Iris pigment epithelial cell (primary cell): Measurements from ENCODE around the gene PPL.

Source experiments
- DNase-seq: peaks from one replicate; pipeline ENCODE4 v3.0.0-alpha.2; 2011; ENCODE audit warnings: low read depth

PPL gene

GRCh38 chr16:4888428-4889135, 48.4 kb downstream of the PPL start:
- no peak for DNase-seq

GRCh38 chr16:4886151-4886550, 50.8 kb downstream of the PPL start:
- no peak for DNase-seq

DNA sequence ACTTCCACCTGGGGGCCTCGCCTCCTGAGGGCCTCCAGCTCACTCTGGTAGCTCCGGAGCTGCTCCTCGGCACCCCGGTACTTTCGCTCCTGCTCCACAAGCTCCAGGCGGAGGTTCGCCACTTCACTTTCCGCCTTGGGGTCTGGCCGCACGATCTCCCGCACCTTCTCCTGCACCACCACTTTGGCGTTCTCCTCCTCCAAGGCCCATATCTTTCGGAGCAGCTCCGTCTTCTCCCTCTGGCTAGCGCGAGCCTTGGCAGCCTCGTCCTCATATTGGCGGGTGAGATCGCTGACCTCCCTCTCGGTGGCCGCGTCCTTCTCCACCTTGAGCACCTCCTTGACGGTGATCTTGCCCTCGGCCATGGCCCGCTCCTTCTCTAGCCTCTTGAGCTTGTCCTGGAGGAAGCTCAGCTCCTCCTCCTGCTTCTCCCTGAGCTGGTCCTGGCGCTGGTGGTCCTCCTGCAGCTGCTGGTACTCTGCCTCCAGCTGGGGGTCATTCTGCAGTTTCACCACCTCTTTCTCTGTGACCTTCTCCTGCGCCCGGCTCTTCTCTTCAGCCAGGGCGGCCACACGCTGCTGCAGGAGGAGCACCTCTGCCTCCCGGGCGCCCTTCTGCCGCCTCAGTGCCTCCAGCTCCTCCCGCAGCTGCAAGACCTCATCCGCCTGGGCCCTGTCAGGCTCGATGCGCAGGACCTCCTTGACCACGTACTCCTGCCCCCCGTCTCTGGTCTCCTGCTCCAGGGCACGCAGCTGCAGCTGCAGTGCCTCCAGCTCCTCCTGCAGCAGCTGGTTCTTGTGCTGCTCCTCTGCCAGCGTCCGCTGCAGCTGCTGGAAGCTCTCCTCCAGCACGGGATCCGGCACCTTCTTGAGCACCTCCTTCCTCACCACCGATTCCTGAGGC, 51.7 kb downstream of the PPL start:
- DNase-seq: no peak

- no peak for DNase-seq
These were observed 52.7 kb downstream of the PPL start for GRCh38 chr16:4884209-4884608.

DNA sequence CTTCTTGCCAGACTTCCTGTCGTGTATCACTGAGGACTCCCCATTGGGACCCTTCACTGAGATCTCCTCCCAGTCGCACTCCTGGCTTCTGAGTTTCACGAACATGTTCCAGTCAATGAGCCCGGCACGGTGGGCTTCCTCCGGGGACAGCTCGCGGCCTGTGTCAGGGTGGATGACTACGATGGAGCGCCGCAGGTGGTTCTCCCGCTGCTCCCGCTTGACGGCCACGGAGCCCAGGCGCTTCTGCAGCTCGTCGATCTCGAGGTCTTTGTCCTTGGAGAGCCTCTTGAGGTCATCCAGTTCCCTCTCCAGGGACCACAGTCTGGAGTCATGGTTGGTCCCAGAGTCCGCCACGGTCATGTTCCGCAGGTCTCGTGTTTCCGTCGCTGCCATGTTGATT, 53.4 kb downstream of the PPL start:
- DNase-seq: no peak

- peak; percentile 79 for DNase-seq
These were observed 54.2 kb downstream of the PPL start for GRCh38 chr16:4882633-4883285.

GRCh38 chr16:4882000-4882632, 54.8 kb downstream of the PPL start:
- DNase-seq: no peak

GRCh38 chr16:4880006-4880580, 56.9 kb downstream of the PPL start:
- no peak for DNase-seq

DNA sequence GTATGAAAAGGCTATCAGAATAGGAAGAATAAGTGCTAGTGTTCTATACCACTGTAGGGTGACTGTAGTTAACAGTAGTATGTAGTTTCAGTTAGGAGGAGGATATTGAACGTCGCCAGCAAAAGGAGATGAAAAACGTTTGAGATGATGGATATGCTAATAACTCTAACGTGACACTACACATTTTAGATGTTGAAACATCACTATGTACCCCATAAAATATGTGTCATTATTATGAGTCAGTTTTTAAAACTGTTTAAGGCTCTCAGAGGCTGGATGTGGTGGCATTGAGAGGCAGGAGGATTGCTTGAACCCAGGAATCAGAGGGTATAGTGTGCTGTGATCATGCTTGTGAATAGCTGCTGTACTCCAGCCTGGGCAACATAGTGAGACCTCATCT, 57.9 kb downstream of the PPL start:
- no peak for DNase-seq

- DNase-seq: no peak
These were observed 59.6 kb downstream of the PPL start for GRCh38 chr16:4877380-4877685.

- no peak for DNase-seq
These were observed 60.1 kb downstream of the PPL start for GRCh38 chr16:4876646-4877379.

GRCh38 chr16:4874666-4875065, 62.3 kb downstream of the PPL start:
- DNase-seq: no peak

- no peak for DNase-seq
These were observed 63.9 kb downstream of the PPL start for GRCh38 chr16:4873091-4873490.

GRCh38 chr16:4871071-4871470, 65.9 kb downstream of the PPL start:
- DNase-seq: no peak

GRCh38 chr16:4870138-4870671, 66.7 kb downstream of the PPL start:
- no peak for DNase-seq

- DNase-seq: no peak
These were observed 67.7 kb downstream of the PPL start for GRCh38 chr16:4869147-4869805.

DNA sequence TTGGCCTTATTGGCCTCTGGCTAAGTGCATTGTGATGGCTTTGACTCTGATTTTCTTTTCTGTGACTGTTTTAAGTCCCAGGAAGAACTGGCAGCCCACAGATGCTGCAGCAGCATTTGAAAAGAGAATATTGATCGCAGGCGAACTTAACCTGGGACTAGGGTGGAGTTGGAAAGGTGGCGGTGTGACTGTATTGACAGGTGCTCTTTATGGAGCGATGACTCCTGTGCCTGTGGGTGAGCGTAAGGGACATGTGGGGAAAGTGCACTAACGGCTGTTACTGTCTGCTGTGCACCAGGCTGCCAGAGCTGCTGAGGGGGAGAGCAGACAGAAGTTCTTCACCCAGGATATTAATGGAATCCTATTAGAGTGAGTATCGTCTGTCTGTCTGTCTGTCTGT, 68.4 kb downstream of the PPL start:
- no peak for DNase-seq

- no peak for DNase-seq
These were observed 68.9 kb downstream of the PPL start for GRCh38 chr16:4868026-4868425.

GRCh38 chr16:4866586-4866985, 70.4 kb downstream of the PPL start:
- no peak for DNase-seq

GRCh38 chr16:4865231-4865860, 71.6 kb downstream of the PPL start:
- DNase-seq: no peak
